ENCODE data around the gene SEMA4D.

DNA sequence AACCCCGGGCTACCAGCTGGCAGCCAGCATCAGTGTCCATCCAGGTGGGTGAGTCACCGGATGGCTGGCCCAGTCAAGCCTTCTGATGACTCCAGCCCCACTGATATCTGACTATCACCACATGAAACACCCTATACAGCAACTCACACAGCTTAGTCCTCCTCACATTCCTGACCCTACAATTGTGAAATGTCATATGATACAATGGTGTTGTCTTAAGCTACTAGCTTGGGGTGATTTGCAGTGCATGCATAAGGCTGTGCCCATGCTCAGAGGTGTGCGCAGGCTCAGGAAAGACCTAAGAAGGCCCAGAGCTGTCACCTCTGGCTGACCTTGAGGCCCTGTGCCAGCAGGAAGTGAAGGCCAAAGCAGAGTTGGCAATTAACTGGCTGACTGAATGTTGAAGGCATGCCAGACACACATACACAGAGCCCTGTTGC lies 21.5 kb upstream of the SEMA4D start:
- TF ChIP-seq, protein P1, sequence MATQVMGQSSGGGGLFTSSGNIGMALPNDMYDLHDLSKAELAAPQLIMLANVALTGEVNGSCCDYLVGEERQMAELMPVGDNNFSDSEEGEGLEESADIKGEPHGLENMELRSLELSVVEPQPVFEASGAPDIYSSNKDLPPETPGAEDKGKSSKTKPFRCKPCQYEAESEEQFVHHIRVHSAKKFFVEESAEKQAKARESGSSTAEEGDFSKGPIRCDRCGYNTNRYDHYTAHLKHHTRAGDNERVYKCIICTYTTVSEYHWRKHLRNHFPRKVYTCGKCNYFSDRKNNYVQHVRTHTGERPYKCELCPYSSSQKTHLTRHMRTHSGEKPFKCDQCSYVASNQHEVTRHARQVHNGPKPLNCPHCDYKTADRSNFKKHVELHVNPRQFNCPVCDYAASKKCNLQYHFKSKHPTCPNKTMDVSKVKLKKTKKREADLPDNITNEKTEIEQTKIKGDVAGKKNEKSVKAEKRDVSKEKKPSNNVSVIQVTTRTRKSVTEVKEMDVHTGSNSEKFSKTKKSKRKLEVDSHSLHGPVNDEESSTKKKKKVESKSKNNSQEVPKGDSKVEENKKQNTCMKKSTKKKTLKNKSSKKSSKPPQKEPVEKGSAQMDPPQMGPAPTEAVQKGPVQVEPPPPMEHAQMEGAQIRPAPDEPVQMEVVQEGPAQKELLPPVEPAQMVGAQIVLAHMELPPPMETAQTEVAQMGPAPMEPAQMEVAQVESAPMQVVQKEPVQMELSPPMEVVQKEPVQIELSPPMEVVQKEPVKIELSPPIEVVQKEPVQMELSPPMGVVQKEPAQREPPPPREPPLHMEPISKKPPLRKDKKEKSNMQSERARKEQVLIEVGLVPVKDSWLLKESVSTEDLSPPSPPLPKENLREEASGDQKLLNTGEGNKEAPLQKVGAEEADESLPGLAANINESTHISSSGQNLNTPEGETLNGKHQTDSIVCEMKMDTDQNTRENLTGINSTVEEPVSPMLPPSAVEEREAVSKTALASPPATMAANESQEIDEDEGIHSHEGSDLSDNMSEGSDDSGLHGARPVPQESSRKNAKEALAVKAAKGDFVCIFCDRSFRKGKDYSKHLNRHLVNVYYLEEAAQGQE (IDR thresholded peaks at IDR 0.05; ENCODE audit: borderline replicate concordance in 1 of 2, low read depth in 1 of 2, low read length in 2 of 2), result no peak
- TF ChIP-seq SRSF9 (IDR thresholded peaks at IDR 0.05; ENCODE audit: borderline replicate concordance, insufficient read depth, low read depth, low read length, poor library complexity, severe bottlenecking), result no peak
- no peak for TF ChIP-seq POLR2AphosphoS2 (IDR thresholded peaks at IDR 0.05; ENCODE audit: low read depth, low read length)
- TF ChIP-seq, protein P2, sequence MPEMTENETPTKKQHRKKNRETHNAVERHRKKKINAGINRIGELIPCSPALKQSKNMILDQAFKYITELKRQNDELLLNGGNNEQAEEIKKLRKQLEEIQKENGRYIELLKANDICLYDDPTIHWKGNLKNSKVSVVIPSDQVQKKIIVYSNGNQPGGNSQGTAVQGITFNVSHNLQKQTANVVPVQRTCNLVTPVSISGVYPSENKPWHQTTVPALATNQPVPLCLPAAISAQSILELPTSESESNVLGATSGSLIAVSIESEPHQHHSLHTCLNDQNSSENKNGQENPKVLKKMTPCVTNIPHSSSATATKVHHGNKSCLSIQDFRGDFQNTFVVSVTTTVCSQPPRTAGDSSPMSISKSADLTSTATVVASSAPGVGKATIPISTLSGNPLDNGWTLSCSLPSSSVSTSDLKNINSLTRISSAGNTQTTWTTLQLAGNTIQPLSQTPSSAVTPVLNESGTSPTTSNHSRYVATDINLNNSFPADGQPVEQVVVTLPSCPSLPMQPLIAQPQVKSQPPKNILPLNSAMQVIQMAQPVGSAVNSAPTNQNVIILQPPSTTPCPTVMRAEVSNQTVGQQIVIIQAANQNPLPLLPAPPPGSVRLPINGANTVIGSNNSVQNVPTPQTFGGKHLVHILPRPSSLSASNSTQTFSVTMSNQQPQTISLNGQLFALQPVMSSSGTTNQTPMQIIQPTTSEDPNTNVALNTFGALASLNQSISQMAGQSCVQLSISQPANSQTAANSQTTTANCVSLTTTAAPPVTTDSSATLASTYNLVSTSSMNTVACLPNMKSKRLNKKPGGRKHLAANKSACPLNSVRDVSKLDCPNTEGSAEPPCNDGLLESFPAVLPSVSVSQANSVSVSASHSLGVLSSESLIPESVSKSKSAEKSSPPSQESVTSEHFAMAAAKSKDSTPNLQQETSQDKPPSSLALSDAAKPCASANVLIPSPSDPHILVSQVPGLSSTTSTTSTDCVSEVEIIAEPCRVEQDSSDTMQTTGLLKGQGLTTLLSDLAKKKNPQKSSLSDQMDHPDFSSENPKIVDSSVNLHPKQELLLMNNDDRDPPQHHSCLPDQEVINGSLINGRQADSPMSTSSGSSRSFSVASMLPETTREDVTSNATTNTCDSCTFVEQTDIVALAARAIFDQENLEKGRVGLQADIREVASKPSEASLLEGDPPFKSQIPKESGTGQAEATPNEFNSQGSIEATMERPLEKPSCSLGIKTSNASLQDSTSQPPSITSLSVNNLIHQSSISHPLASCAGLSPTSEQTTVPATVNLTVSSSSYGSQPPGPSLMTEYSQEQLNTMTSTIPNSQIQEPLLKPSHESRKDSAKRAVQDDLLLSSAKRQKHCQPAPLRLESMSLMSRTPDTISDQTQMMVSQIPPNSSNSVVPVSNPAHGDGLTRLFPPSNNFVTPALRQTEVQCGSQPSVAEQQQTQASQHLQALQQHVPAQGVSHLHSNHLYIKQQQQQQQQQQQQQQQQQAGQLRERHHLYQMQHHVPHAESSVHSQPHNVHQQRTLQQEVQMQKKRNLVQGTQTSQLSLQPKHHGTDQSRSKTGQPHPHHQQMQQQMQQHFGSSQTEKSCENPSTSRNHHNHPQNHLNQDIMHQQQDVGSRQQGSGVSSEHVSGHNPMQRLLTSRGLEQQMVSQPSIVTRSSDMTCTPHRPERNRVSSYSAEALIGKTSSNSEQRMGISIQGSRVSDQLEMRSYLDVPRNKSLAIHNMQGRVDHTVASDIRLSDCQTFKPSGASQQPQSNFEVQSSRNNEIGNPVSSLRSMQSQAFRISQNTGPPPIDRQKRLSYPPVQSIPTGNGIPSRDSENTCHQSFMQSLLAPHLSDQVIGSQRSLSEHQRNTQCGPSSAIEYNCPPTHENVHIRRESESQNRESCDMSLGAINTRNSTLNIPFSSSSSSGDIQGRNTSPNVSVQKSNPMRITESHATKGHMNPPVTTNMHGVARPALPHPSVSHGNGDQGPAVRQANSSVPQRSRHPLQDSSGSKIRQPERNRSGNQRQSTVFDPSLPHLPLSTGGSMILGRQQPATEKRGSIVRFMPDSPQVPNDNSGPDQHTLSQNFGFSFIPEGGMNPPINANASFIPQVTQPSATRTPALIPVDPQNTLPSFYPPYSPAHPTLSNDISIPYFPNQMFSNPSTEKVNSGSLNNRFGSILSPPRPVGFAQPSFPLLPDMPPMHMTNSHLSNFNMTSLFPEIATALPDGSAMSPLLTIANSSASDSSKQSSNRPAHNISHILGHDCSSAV (CRISPR knock-in tag; IDR thresholded peaks at IDR 0.05; ENCODE audit: borderline replicate concordance), result no peak
- TF ChIP-seq PAX8 (CRISPR knock-in tag; IDR thresholded peaks at IDR 0.05; ENCODE audit: borderline replicate concordance), result no peak
- TF ChIP-seq ATF1 (CRISPR knock-in tag; IDR thresholded peaks at IDR 0.05), result no peak
- TF ChIP-seq ZNF619 (CRISPR knock-in tag; IDR thresholded peaks at IDR 0.05), result no peak
